Uterus (tissue), 2 donors: ENCODE data around the gene CCL8.

Source experiments
- POLR2A ChIP-seq, 2 donors: fragments of 450-650 bp; IDR thresholded peaks; one replicate each; pipeline ENCODE4 v1.6.1; 2016; ENCODE audit warnings: antibody characterized with exemption in 2 of 2, mild to moderate bottlenecking in 1 of 2, moderate library complexity in 1 of 2
- TF ChIP-seq, protein P1 (sequence below), 4 experiments: fragments of 200-600 bp in 2 of 4; fragments of 450-650 bp in 2 of 4; sonication (generic) in 2 of 4; IDR thresholded peaks; one replicate each; pipeline ENCODE4 v1.5.1; 2016 to 2019; ENCODE audit warnings: antibody characterized with exemption in 4 of 4, mild to moderate bottlenecking in 2 of 4, moderate library complexity in 1 of 4

GRCh38 chr17:34349751-34350150, 30.5 kb downstream of the CCL8 start:
- TF ChIP-seq, protein P1, sequence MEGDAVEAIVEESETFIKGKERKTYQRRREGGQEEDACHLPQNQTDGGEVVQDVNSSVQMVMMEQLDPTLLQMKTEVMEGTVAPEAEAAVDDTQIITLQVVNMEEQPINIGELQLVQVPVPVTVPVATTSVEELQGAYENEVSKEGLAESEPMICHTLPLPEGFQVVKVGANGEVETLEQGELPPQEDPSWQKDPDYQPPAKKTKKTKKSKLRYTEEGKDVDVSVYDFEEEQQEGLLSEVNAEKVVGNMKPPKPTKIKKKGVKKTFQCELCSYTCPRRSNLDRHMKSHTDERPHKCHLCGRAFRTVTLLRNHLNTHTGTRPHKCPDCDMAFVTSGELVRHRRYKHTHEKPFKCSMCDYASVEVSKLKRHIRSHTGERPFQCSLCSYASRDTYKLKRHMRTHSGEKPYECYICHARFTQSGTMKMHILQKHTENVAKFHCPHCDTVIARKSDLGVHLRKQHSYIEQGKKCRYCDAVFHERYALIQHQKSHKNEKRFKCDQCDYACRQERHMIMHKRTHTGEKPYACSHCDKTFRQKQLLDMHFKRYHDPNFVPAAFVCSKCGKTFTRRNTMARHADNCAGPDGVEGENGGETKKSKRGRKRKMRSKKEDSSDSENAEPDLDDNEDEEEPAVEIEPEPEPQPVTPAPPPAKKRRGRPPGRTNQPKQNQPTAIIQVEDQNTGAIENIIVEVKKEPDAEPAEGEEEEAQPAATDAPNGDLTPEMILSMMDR (IDR thresholded peaks at IDR 0.05), result no peak
- TF ChIP-seq POLR2A (IDR thresholded peaks at IDR 0.05), result no peak
